HG02840 (cell line): ENCODE results near the gene NAMPT.

ENCODE experiments used
- ATAC-seq: cut with Tn5 transposase; IDR thresholded peaks from one replicate; pipeline ENCODE4 v1.9.1; 2021; ENCODE audit warnings: mild to moderate bottlenecking, moderate library complexity, moderate number of reproducible peaks; ENCODE audit not compliant: unreplicated experiment, low FRiP score

The NAMPT gene

DNA sequence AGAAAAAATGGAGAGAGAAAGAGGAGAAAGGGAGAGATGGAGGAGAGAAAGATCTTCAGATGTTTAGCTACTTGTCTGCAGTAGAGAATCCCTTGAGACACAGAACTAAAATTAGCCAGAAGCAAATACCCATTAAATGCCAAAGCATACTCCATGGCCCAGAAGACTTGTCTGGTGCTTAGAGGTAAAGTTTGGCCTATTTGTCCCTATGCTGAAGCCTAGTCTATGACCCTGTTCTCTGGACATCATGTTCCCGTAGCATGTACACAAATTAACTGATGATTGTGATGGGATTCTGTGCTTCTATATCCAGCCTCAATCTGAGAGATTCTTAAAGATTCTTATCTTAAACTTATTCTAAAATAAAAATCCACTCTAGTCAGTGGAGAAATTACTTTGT lies 85.8 kb downstream of the NAMPT start:
- ATAC-seq, result no peak
